Esophagus mucosa (tissue), 1 donor: ENCODE data around the gene ZNF341. TPM values are rescaled to one million over a fixed set of nuclear protein-coding genes. Genes with fewer than 3 reads are reported as not detected.
"Not testable (repeated sequence)": the region's sequence is repeated elsewhere in the genome, so short reads cannot be mapped to it uniquely, and the experiment has no call there.

ENCODE experiments used
- ATAC-seq: fragments of 200-7000 bp; cut with Tn5 transposase; one replicate; pipeline ENCODE4 v1.9.1; 2020
- total RNA-seq: library from RNA; stranded (reverse); gene quantifications from one replicate; pipeline ENCODE4 v1.2.4, GENCODE V29; 2023
- donor health status: DM: yes; HTN: yes; CAD: no.

ZNF341 gene
- total RNA-seq, result 1.6 TPM

GRCh38 chr20:33731693-33732165, at the start of gene ZNF341:
TSS of gene ZNF341 (plus strand) at chr20:33731996. CDS start at chr20:33732022, 26 bp downstream.
- ATAC-seq, result no peak

GRCh38 chr20:33684533-33685327, 47.1 kb upstream of the ZNF341 start:
- peak; percentile 52 for ATAC-seq

- ATAC-seq, result peak; percentile 73
These were observed 46.3 kb upstream of the ZNF341 start for GRCh38 chr20:33685328-33686099.

GRCh38 chr20:33686100-33686983, 45.5 kb upstream of the ZNF341 start, which contains the start of gene E2F1:
TSS of gene E2F1 (minus strand) at chr20:33686385. CDS start at chr20:33686264, 121 bp downstream.
- ATAC-seq, result peak; percentile 94

GRCh38 chr20:33686984-33687366, 44.8 kb upstream of the ZNF341 start:
- ATAC-seq, result no peak

- no peak for ATAC-seq
These were observed 44.4 kb upstream of the ZNF341 start for GRCh38 chr20:33687370-33687915.

GRCh38 chr20:33687993-33688937, 43.5 kb upstream of the ZNF341 start:
- no peak for ATAC-seq

GRCh38 chr20:33688938-33689424, 42.8 kb upstream of the ZNF341 start:
- ATAC-seq, result no peak

- no peak for ATAC-seq
These were observed 42.3 kb upstream of the ZNF341 start for GRCh38 chr20:33689493-33689892.

- no peak for ATAC-seq
These were observed 41.8 kb upstream of the ZNF341 start for GRCh38 chr20:33689973-33690372.

GRCh38 chr20:33693289-33693688, 38.5 kb upstream of the ZNF341 start:
- no peak for ATAC-seq

GRCh38 chr20:33693741-33694638, 37.8 kb upstream of the ZNF341 start:
- ATAC-seq, result peak; percentile 17

GRCh38 chr20:33694639-33695012, 37.2 kb upstream of the ZNF341 start:
- ATAC-seq, result no peak

GRCh38 chr20:33696448-33696847, 35.3 kb upstream of the ZNF341 start:
- no peak for ATAC-seq

GRCh38 chr20:33697129-33697528, 34.7 kb upstream of the ZNF341 start:
- ATAC-seq, result peak; percentile 33

- ATAC-seq, result not testable (repeated sequence)
These were observed 32.8 kb upstream of the ZNF341 start for GRCh38 chr20:33698966-33699365.

GRCh38 chr20:33700696-33701441, 30.9 kb upstream of the ZNF341 start:
- ATAC-seq, result not testable (repeated sequence)

- ATAC-seq, result no peak
These were observed 30.0 kb upstream of the ZNF341 start for GRCh38 chr20:33701629-33702450.
